Vagina (tissue), 2 donors: ENCODE results near the gene LHFPL2.

ENCODE experiments used
- CTCF ChIP-seq, 3 experiments: fragments of 450-650 bp in 2 of 3; fragments of 200-600 bp in 1 of 3; sonication (generic) in 1 of 3; IDR thresholded peaks; one replicate each; pipeline ENCODE4 v1.5.1; 2017 to 2019; ENCODE audit warnings: antibody characterized with exemption in 3 of 3, mild to moderate bottlenecking in 2 of 3, moderate library complexity in 2 of 3
- POLR2A ChIP-seq, 2 donors: fragments of 450-650 bp; IDR thresholded peaks; one replicate each; pipeline ENCODE4 v1.6.1; 2017; ENCODE audit warnings: antibody characterized with exemption in 2 of 2, mild to moderate bottlenecking in 2 of 2, moderate library complexity in 2 of 2
- POLR2AphosphoS5 ChIP-seq, 2 donors: sonication (generic); formaldehyde crosslinking; IDR thresholded peaks; one replicate each; pipeline ENCODE4 v1.9.0; 2017; ENCODE audit warnings: antibody characterized with exemption in 2 of 2, mild to moderate bottlenecking in 2 of 2, low read depth in 1 of 2; ENCODE audit not compliant: insufficient read depth in 1 of 2

DNA sequence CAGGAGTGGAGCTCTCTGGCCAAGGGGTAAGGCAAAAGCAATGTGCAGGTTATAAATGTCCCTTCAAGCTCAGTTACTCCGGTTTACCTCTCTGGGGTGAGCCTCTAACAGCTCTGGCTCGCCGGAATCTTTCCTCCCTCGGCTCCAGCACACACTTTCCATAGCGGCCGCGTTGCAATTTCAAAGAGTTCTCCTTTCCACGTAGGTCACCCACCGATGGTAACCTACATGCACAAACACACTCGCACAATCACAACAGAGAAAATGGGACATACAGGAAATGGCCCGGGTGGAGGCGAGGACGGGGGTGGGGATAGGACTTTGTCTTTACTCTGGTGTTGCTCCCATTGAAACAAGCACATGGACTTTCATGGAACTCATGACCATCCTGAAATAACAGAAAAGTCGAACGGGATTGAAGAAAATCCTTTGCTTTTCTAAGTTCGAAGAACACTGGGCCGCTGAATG is 1.2 kb downstream of the LHFPL2 start:
- no peak for TF ChIP-seq POLR2A (IDR thresholded peaks at IDR 0.05)
- no peak for TF ChIP-seq CTCF (IDR thresholded peaks at IDR 0.05)
- TF ChIP-seq POLR2AphosphoS5 (IDR thresholded peaks at IDR 0.05; ENCODE audit: insufficient read depth in 1 of 2, low read depth in 1 of 2), result no peak
